Psoas muscle (tissue), 8 donors: Measurements from ENCODE around the gene AIG1. TPM values are rescaled to one million over a fixed set of nuclear protein-coding genes. Genes with fewer than 3 reads are reported as not detected.

Experiments
- ATAC-seq, 4 donors: fragments of 200-7000 bp; cut with Tn5 transposase; one replicate each; pipeline ENCODE4 v1.9.1; 2020; ENCODE audit warnings: moderate library complexity in 3 of 4, mild to moderate bottlenecking in 2 of 4
- DNase-seq, 2 donors: peaks; one replicate each; pipeline ENCODE4 v3.0.0-alpha.2; 2020
- H3K27ac ChIP-seq: fragments of 200-600 bp; one replicate; pipeline ENCODE4 v1.8.0; 2022
- H3K27me3 ChIP-seq, 3 donors: fragments of 200-600 bp in 1 of 3; one replicate each; pipeline versions ENCODE4 v1.6.1 to v1.8.0; 2013 to 2022; ENCODE audit warnings: low read length in 2 of 3, mild to moderate bottlenecking in 2 of 3, moderate library complexity in 1 of 3; ENCODE audit not compliant: insufficient read depth in 3 of 3
- H3K36me3 ChIP-seq, 2 donors: fragments of 200-600 bp in 1 of 2; one replicate each; pipeline versions ENCODE4 v1.6.1 to v1.8.0; 2013 to 2022; ENCODE audit warnings: low read depth in 1 of 2, mild to moderate bottlenecking in 1 of 2, moderate library complexity in 1 of 2; ENCODE audit not compliant: insufficient read depth in 1 of 2
- H3K4me1 ChIP-seq: fragments of 200-600 bp; one replicate; pipeline ENCODE4 v1.8.0; 2022
- H3K4me3 ChIP-seq: fragments of 200-600 bp; one replicate; pipeline ENCODE4 v1.8.0; 2022; ENCODE audit warnings: mild to moderate bottlenecking
- H3K9me3 ChIP-seq: fragments of 200-600 bp; one replicate; pipeline ENCODE4 v1.8.0; 2022
- CTCF ChIP-seq: fragments of 200-600 bp; IDR thresholded peaks from one replicate; pipeline ENCODE4 v1.8.0; 2022; ENCODE audit warnings: antibody characterized with exemption
- WGBS, 3 donors: extraction: QIAGEN DNeasy Blood & Tissue Kit; methylation state at CpG; one replicate each; pipeline versions ENCODE4 v1.1.6 to v1.1.7; 2013; 5-methylcytosine and 5-hydroxymethylcytosine counted together
- intact Hi-C, 2 donors: fragments of 100-400 bp; cut with DNase I; formaldehyde crosslinking; loops; one replicate each; pipeline versions ENCODE4 v1.11.0 to v1.14.2; 2022
- polyA plus RNA-seq, 3 donors: library from polyadenylated mRNA; stranded (reverse); fragments of 200-250 nt; gene quantifications; one replicate each; pipeline ENCODE4 v1.2.3, GENCODE V29; 2013
- total RNA-seq, 4 donors: library from RNA; stranded (reverse); fragmentation: NEBNext Ultra II Directional in 2 of 4; extraction: Animal tissue kit (Norgen Biotek cat#: 25700) in 2 of 4; gene quantifications; one replicate each; pipeline versions ENCODE4 v1.2.1 to v1.2.4, GENCODE V29; 2021 to 2023
- donor health status: healthy with polysubstance abuse.
- donor health status: DM: no; HTN: no; CAD: no; lungs with moderate emphysema.
- donor health status: Bipolar disorder and iron deficiency.
- donor health status: healthy.
- donor health status: DM: yes; HTN: yes; CAD: no.
- donor health status: DM: no; HTN: no; CAD: no.
- donor health status: DM: no; HTN: no; CAD: no.
- donor health status: DM: yes; HTN: yes; CAD: no.

The AIG1 gene
- total and polyA plus RNA-seq, 7 donors = 4.0 to 24.6 (median 5.8) TPM

- Histone ChIP-seq H3K36me3 (no peaks in the 10 kb centered on the region), H3K9me3 (no peaks in the 10 kb centered on the region), H3K4me3 (no peak overlapping the region), H3K4me1 (peaks cover 4% of the 10 kb centered on the region), H3K27me3 (no peaks in the 10 kb centered on the region), H3K27ac (no peak overlapping the region)
- intact Hi-C loops = loop anchor here (10.0 kb wide), 2 partner anchors 87 to 457 kb away; partner anchors contain the start of gene AIG1 (in 1 of the 2)
- WGBS, 3 donors = 34 to 77% (median 63%) methylated on average over 3 of the region's 3 CpGs
- TF ChIP-seq CTCF = no peak
- ATAC-seq (no peak), DNase-seq (no peak)
Observed at GRCh38 chr6:143151381-143151780, 90.7 kb downstream of the AIG1 start.

GRCh38 chr6:143155681-143156080, 95.0 kb downstream of the AIG1 start:
- Histone ChIP-seq H3K27me3 (no peaks in the 10 kb centered on the region), H3K27ac (no peak overlapping the region), H3K36me3 (no peaks in the 10 kb centered on the region), H3K9me3 (no peaks in the 10 kb centered on the region), H3K4me3 (no peak overlapping the region), H3K4me1 (peaks cover 31% of the 10 kb centered on the region)
- no peak for TF ChIP-seq CTCF
- DNase-seq = no peak
- WGBS, 3 donors = 94 to 100% (median 95%) methylated on average over 1 of the region's 1 CpG
- no peak for ATAC-seq
- intact Hi-C loops = loop anchor here (10.0 kb wide), 2 partner anchors 91 to 461 kb away; partner anchors contain the start of gene AIG1 (in 1 of the 2)

GRCh38 chr6:143157131-143157530, 96.4 kb downstream of the AIG1 start:
- Histone ChIP-seq H3K4me3 (no peak overlapping the region), H3K27me3 (no peaks in the 10 kb centered on the region), H3K27ac (no peak overlapping the region), H3K36me3 (no peaks in the 10 kb centered on the region), H3K4me1 (peaks cover 31% of the 10 kb centered on the region), H3K9me3 (no peaks in the 10 kb centered on the region)
- intact Hi-C loops = loop anchor here (10.0 kb wide), 2 partner anchors 92 to 462 kb away; partner anchors contain the start of gene AIG1 (in 1 of the 2)
- ATAC-seq (no peak), DNase-seq (no peak)
- TF ChIP-seq CTCF = no peak
- WGBS, 3 donors = 40 to 83% (median 63%) methylated on average over 2 of the region's 2 CpGs

GRCh38 chr6:143158113-143158581, 97.5 kb downstream of the AIG1 start:
- no peak for ATAC-seq
- no peaks in the 10 kb centered on the region for H3K27me3 ChIP-seq

More at GRCh38 chr6:143158113-143158581, 97.5 kb downstream of the AIG1 start:
- TF ChIP-seq CTCF = no peak
- no peak for DNase-seq
- WGBS, 3 donors = 28 to 52% (median 37%) methylated on average over 3 of the region's 3 CpGs
- H3K9me3 ChIP-seq = no peaks in the 10 kb centered on the region
- H3K4me3 ChIP-seq = no peak overlapping the region
- H3K27ac ChIP-seq = no peak overlapping the region
- intact Hi-C loops = loop anchor here (10.0 kb wide), 2 partner anchors 93 to 463 kb away; partner anchors contain the start of gene AIG1 (in 1 of the 2)
- peaks cover 31% of the 10 kb centered on the region for H3K4me1 ChIP-seq
- no peaks in the 10 kb centered on the region for H3K36me3 ChIP-seq
